Fibroblast of gingiva (primary cell): Measurements from ENCODE around the gene RCCD1.
"Not testable (repeated sequence)": the region's sequence is repeated elsewhere in the genome, so short reads cannot be mapped to it uniquely, and the experiment has no call there.

Source experiments
- DNase-seq: peaks from one replicate; pipeline ENCODE4 v3.0.0-alpha.2; 2011; ENCODE audit warnings: low read depth

The RCCD1 gene

DNA sequence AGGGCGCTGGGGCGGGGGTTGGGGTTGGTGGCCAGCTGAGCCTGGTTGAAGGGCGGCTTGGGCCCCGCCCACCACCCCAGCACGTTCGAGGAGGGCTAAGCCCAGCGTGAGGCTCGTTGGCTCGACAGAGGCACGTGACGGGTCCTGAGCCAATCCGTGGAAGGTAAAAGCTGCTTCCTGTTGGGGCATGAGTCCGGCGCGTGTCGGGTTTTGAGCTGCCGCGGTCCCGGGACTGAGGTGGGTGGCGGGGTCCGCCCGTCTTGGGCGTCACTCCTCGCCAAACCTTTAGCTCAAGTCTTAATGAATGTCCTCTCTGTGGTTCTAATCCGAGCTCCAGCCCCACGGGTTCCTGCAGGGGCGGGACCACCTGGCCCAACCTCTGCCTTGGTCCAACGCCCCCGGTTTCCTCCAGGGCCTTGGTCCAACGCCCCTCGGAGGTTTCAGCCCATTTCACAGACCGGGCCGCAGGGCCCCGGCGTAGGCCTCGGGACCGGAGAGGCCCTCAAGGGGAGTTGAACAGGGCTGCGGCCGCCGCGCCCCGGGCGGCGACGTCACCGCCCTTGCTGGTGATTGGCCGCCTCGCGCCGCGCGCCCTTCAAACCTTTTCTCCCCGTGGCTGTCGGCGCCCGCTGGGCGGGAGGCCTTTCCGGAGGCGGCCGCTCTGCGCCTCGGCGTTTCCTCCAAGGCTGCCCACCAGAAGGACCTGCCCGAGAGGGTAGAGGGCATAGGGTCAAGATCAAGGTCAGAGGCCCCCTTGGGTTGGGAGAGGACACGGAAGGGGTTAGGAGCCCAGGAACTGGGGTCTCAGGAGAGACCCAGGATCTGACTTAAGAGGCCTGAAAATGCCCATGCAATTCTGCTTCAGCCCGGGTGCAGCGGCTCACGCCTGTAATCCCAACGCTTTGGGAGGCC, at the start of gene RCCD1:
RCCD1 (plus strand) TSS at position 173 of the 912 bp plus-strand sequence. CDS start 1,851 bp downstream, outside the sequence.
- peak; percentile 92 for DNase-seq

- DNase-seq: no peak
Observed at GRCh38 chr15:90905306-90906180, 49.1 kb upstream of the RCCD1 start.

GRCh38 chr15:90906181-90906849, 48.4 kb upstream of the RCCD1 start:
- no peak for DNase-seq

DNA sequence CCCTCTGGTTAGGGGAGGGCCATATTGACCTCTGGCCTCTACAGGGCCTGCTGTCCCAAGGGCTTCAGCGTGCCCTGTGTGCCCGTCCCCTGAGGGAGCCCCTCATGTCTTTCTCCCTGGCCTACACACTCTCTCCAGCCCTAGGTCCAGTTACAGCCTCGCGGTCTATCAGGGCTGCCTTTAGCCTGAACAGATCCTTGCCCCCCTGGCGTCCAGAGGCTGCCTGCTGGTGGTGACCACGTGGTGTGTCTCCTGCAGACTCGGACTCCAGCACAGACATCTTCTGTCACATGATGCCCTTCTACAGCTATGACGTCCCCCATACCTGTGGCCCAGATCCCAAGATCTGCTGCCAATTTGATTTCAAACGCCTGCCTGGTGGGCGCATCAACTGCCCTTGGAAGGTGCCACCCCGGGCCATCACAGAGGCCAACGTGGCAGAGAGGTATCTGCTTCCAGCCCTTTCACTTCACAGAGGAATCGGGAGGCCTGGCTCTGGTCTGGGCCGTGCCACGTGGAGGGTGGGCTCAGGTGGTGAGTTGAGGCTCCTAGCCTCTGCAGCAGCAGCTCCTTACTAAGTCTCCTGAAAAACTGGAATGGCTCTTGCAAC, 47.5 kb upstream of the RCCD1 start:
- DNase-seq: no peak

DNA sequence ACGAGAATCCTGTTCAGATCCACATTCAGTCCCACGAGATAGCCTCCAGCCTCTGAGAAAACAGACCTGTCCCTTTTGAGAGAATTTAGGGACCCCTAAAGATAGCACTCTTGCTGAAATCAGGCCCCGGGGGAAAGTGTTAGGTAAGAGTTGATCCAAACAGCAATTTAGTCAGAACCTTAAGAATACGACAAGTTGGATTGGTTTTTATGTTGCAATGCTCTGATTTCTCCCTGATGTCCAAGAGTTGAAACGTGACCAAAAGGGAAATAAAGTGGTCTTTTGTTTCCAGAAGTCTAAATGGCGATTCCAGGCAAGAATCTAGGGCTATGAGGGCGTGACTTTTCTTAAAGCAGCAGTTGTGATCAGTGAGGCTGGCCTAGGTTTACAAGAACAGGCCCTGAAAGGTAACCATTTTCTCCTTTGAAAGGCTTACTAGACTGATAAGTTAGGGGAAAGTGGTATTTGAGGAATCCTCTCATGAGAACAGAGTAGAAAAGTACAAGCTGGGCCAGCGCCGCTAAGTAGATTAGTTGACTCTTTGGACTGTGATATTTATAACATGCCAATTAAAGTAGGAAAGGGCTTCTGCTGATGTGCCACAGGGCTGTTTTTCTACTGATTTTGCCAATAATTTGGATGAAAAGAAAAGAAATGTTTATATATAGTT, 46.7 kb upstream of the RCCD1 start:
- DNase-seq: no peak

DNA sequence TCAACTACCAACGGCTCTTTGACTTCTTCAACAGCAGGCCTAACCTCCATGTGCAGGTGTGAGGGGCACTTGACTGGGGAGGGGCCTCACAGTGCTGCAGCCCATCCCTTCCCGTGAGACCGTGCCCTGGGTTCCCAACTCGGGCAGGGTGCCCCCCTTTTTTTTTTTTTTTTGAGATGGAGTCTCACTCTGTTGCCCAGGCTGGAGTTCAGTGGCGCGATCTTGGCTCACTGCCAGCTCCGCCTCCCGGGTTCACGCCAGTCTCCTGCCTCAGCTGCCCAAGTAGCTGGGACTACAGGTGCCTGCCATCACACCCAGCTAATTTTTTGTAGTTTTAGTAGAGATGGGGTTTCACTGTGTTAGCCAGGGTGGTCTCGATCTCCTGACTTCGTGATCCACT, 45.2 kb upstream of the RCCD1 start:
- DNase-seq: not testable (repeated sequence)

GRCh38 chr15:90909976-90910375, 44.7 kb upstream of the RCCD1 start:
- no peak for DNase-seq

GRCh38 chr15:90910441-90911301, 44.0 kb upstream of the RCCD1 start:
- DNase-seq: no peak

DNA sequence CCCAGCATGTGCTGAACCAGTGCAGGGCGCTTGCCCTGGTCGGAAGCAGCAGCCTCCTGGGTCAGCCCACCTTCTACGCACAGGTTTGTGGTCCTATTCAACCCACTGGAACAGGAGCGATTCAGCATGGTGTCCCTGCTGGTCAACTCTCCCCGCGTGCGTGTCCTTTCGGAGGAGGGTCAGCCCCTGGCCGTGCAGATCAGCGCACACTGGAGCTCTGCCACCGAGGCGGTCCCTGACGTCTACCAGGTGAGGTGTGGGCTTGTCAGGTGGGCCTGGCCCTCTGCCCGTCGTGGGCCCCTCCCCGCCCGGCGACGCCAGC, 43.4 kb upstream of the RCCD1 start:
- DNase-seq: no peak

DNA sequence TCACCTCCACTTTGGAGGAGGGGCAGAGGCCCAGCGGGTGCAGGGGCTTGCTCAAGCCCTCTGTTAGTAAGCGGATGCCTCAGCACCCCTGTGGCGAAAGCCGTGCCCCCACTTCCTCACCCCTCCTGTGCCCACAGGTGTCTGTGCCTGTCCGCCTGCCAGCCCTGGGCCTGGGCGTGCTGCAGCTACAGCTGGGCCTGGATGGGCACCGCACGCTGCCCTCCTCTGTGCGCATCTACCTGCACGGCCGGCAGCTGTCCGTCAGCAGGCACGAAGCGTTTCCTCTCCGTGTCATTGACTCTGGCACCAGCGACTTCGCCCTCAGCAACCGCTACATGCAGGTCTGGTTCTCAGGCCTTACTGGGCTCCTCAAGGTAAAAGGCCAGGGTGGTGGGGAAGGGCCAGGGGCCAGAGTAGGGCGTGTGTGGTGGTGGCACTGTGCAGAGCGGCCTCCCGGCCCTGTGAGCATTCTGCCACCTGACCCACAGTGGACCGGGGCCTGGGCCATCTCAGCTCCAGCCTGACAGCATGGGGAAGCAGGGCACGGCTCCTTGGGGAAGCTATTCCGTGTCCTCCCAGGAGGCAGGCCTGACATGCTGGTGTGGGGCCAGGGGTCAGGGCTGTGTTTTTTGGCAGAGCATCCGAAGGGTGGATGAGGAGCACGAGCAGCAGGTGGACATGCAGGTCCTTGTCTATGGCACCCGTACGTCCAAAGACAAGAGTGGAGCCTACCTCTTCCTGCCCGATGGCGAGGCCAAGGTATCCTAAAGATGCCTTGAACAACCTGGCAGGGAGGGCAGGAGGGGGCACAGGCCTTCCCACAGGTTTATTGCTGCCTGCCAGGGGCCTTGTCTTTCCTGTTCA, 42.5 kb upstream of the RCCD1 start:
- no peak for DNase-seq

- no peak for DNase-seq
Observed at GRCh38 chr15:90912770-90913075, 42.0 kb upstream of the RCCD1 start.

- DNase-seq: no peak
Observed at GRCh38 chr15:90913398-90913944, 41.2 kb upstream of the RCCD1 start.

DNA sequence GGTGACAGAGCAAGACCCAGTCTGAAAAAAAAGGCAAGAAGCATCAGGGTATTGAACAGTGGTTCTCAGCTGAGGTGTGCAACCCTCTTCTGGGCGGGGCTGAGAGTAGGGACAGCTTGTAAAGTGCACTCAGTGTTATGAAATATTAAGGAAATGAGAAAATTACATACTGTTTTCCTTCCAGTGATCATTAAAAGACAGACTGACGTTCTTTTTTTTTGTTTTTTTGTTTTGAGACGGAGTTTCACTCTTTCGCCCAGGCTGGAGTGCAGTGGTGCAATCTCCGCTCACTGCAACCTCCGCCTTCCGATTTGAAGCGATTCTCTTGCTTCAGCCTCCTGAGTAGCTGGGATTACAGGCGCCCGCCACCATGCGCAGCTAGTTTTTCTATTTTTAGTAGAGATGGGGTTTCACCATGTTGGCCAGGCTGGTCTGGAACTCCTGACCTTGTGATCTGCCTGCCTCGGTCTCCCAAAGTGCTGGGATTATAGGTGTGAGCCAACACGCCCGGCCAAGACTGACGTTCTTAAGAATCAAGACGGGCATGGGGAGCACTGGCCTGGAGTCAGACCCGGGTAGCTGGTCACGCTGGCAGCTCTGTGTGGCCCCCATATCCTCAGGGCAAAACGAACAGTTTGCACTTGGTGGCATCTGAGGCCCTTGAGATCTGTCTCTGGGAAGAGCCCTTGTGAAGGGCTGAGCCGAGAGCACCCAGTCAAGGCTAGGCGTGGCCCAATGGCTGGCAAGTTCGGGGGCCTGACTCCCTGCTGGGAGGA, 40.2 kb upstream of the RCCD1 start:
- DNase-seq: no peak

DNA sequence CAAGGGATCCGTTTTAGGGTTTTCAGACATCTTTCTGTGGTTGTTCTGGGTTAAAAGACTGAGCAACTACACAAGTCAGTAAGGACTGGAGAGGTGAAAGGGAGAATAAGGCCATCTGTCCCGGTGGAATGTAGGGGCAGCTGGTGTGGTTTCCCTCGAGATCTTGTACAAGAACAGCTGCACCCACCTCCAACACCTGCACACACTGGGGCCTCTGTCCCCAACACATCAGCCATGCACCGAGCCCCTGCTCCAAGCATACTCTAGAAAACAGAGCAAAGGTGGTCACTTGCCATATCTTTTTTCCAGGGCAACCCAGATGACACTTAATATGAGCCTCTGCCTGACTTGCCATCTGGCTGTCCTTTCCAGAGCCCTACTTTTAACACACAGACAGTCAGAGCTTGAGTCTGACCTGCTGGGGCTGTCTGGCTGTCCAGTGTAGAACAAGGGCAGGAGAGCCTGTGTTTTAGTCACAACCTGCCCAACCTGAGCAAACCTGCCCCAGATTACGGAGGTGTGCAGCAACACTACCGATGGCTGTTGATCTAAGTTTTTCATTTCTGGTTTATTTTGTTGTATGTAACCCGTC, 39.4 kb upstream of the RCCD1 start:
- no peak for DNase-seq

- no peak for DNase-seq
Observed at GRCh38 chr15:90915808-90916440, 38.8 kb upstream of the RCCD1 start.

- DNase-seq: no peak
Observed at GRCh38 chr15:90916461-90916860, 38.2 kb upstream of the RCCD1 start.

DNA sequence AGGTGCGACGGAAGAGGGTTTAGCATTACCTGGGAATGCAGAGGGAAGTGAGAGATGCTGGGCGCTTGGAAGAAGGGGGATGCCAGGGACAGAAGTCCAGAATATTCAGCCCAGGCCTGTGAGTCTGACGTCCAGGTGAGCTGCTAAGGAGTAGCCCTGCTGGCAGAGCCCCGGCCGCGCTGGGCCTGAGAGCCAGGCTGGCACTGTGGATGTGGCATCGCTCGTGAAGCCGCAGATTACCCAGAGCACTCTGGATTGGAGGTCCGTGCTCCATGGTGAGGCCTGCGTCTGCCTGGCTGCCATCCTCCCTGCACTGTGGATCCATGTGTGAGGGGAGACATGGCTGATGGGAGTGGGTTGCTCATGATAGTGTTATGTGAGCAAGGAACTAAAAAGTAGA, 37.1 kb upstream of the RCCD1 start:
- DNase-seq: no peak
